Activated CD4-positive, CD25-positive, alpha-beta regulatory T cell treated with anti-CD3 and anti-CD28 coated beads, Interleukin-2, amount 50 U/mL, for 16 hours (primary cell): ENCODE results near the gene NET1.

ENCODE experiments used
- DNase-seq: peaks from one replicate; pipeline ENCODE4 v3.0.0-alpha.2; 2020; ENCODE audit warnings: low read depth, low spot score

Gene NET1

GRCh38 chr10:5442065-5442989, 30.0 kb downstream of the NET1 start:
- DNase-seq: no peak

GRCh38 chr10:5442990-5443370, 30.6 kb downstream of the NET1 start:
- DNase-seq: no peak

- DNase-seq: no peak
Measured at GRCh38 chr10:5443429-5443828, 31.1 kb downstream of the NET1 start.

DNA sequence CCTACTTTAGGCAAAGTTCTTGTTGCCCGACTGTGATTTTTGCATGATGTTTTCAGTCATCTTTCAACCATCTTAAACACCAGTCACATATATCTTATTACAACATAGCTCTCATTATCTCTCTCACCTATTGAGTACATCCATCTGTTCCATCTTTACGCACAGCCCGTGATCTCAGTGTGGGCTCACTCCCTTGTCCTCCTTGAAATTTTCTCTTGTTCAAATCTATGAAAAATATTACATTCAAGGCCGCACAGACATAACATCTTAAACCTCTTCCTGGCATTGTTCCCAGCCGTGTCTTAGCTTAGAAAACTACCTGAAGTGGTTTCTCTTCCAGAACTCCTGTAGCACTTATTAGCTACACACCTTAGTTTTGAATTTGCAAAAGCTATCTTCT, 32.6 kb downstream of the NET1 start:
- no peak for DNase-seq

GRCh38 chr10:5446390-5446926, 34.1 kb downstream of the NET1 start:
- DNase-seq: peak; percentile 54

- no peak for DNase-seq
Measured at GRCh38 chr10:5447056-5447455, 34.7 kb downstream of the NET1 start.

GRCh38 chr10:5447611-5448071, 35.3 kb downstream of the NET1 start:
- no peak for DNase-seq

GRCh38 chr10:5448333-5449001, 36.1 kb downstream of the NET1 start:
- no peak for DNase-seq

DNA sequence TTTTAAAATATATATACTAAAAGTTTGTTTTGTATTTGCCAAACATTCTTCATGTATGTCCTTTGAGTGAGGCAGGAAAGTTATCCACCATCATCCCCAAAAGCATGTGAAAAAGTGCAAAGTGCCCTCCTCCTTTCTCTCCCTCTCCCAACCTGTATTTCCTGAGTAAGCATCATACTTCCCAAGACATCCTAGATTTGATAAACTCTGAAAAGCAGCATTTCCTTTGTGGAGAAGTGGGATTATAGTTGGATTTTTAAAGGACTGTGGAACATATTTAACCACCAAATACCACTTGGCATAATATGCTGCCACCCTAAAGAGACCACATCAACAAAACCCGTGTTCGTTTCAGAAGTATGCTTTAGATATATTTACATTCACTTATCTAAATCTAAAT, 36.9 kb downstream of the NET1 start:
- DNase-seq: no peak

DNA sequence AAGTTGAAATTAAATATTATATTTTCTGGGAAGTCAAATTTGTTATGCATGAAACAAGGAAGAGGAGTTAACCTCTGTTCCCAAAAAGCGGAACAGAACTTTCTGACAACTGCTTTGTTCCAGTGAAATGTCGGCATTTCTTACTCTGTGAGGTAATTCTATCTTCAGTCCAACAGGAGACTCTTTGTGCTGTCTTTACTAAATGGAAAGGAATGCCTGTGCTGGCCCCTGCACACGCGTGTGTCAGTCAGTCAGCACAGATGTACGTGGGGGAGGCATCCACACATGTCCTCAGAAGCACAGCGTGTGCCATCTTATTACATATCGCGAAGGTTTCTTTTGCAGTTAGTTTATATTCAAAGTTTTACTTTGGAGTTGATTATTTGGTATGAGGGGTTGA, 37.5 kb downstream of the NET1 start:
- no peak for DNase-seq

DNA sequence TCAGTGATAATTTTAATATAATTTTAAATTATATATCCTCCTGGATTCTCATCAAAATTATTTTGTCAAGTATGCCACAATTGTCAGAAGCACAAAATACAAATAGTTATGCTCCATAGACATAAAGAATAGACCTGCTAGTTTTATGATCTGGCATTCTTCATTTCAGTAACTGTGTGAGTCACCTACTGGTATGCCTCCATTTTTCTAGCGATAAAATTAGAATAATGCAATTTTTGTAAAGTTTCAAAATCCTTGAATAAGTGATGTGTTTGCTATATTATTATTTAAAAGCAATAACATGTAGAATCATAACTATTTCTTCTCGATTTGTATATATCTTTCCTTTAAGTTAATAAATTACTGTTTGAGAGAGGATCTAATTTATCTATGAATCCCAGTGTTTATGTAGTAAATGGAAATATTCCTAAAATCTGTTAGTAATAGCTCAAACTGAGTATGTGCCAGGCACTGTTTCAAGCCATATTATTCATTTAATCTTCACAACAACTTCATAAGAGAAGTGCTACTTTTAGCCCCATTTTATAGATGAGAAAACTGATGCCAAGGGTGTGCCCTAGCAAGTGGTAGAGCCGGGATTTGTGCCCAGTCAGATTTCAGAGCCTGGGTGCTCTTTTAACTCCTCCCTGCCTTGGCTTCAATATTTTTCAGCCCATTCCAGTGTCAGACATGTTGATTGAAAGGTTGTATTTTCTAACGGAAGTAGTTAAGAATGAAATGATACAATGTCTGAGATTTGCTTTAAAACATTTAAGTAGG, 38.4 kb downstream of the NET1 start:
- no peak for DNase-seq

DNA sequence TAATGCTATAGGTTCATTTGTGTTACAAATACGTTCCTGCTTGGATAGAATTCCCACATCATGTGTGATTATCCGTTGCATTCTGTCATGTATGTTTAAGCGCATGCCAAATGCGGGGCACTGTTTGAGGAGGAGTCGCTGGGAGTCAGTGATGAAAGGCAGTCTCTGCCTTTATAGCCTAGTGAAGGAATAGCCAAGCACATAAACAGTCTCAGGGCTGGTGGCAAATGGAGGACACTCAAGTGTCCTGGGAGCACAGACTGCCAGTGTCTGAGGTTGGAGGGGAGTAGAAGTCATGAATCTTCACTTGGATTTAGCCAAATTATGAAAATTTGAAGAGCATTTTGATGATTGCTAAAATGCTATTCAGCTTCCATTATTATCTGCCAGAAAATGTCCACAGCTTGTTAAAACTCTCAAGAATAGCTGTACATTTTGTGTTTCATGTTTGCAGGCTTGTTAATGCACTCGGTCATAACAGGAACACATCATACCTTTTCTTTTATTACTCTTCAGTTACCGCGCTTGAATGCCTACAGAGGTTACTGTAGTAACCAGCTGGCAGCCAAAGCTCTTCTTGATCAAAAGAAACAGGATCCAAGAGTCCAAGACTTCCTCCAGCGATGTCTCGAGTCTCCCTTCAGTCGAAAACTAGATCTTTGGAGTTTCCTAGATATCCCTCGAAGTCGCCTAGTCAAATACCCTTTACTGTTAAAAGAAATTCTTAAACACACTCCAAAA, 41.6 kb downstream of the NET1 start:
- no peak for DNase-seq

- DNase-seq: no peak
Measured at GRCh38 chr10:5456563-5456962, 44.2 kb downstream of the NET1 start.

DNA sequence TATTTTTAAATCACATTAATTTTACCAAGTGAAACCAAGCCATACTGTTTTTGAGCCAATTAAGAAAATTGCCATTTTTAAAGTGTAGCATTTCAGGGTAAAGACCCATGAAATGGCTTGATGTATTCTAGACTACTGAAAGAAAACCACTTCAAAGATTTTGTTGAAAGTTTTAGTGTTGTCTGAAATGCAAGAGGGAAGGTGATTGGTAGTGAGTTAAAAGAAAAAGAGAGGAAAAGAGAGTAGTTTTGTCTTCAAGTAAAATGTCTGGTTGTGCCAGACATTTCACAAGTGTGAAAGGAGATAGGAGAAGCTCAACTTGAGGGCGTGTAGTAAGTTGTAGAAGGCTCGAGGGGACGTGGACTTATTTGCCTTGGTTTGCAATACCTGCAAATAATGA, 45.4 kb downstream of the NET1 start:
- DNase-seq: no peak

- DNase-seq: no peak
Measured at GRCh38 chr10:5458425-5458824, 46.1 kb downstream of the NET1 start.

DNA sequence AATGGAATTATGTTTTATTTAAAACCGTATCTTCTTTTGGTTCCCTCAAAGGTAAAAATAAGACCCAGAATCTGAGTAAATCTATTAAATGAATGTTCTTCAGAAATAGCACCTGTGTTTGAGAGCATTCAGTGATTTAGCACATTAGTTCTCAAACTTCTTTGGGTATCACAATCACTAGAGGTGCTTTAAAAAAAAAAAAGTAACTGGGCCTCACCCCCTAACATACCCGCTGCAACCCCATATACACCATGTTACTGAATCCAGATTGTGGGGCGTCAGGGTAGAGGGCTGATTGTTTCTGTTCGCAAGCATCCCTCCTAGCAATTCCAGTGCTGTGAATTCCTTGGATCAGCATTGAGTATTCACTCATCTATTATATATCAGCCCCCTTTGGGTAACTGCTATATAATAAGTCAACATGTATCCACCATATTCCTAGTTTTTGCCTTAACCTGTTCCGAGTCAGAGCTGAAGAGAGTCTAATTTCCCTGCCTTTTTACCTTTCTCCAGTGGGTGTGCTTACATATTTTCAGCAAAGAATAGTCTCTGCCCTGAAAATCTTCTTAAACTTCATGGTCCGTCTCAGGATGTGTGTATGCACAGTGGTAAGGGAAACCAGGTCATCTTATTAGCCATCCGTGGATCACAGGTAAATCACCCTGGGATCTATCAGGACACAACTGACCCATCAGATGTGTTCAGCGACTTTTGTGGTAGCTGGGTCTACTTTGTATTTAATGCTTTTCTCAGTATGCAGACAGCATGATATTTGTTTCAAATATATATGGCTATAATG, 46.8 kb downstream of the NET1 start:
- no peak for DNase-seq

GRCh38 chr10:5460468-5461202, 48.3 kb downstream of the NET1 start:
- no peak for DNase-seq

DNA sequence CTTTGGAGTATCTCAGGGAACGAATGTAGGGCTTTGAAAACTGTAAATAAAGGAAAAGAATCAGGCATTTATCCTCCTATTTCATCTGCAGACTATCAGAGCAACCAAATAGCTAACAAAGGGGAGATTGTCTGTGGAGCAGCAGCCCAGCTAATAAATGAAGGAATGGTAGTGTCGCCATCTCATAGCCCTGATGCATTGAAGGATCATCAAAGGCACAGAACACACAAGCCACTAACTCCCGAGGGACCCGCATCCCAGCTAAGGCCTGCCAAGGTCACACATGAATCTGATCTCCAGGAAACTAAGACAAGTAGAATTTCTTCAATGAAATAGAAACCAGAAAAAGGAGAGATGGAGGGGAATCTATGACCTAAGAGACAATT, 48.8 kb downstream of the NET1 start:
- no peak for DNase-seq

DNA sequence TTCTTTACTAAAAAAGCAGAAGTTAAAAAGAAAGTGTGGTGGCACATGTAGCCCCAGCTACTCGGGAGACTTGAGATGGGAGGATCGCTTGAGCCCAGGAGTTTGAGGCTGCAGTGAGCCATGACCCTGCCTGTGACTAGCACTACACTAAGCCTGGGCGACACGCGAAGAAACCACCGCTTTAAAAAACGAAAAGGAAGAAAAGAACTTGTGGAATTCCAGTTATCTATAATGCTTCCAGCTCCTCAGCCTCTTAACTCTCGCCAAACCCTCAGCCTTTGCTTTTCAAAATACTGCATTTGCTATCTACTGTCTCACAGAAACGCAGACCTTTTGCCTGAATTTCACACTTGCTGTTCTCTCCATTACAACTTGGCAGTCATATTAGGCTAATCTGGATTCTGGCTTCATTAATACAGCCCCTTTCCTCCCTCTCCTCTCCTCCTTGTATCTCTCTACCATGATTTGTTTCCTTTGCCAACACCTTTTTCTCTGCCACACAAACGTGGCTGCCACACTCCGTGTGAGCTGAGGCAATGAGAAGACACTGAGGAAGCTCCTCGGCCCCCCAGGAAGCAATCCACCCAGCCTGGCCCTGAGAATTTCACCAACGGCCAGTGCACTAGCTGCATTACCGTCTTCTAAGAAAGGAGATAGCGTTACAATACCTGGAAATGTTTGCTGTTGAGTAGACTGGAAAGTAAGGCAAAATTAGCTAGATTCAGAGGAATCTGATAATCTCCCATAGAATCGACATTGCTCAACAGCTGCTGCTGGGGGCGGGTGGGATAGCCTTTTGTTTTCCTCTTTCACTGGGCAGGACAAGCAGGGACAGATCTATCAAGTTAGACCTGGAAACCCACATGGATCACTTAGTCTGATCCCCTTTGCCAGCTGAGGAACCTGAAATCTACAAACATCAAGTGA, 49.8 kb downstream of the NET1 start:
- DNase-seq: no peak
